NCI-H2196 treated with DMSO at 0.1 percent for 48 hours (cell line): ENCODE data around the gene MTARC2.

Experiments used
- DNase-seq: peaks from one replicate; lab custom pipeline; 2025; ENCODE audit not compliant: unreplicated experiment; lab: John Stamatoyannopoulos, UW

Gene MTARC2

GRCh38 chr1:220825819-220826551, 77.9 kb downstream of the MTARC2 start:
- DNase-seq = no peak

GRCh38 chr1:220826729-220827128, 78.6 kb downstream of the MTARC2 start:
- DNase-seq = no peak

GRCh38 chr1:220827445-220828178, 79.5 kb downstream of the MTARC2 start:
- DNase-seq = no peak

- no peak for DNase-seq
These were observed 80.0 kb downstream of the MTARC2 start for GRCh38 chr1:220828179-220828490.

- DNase-seq = no peak
These were observed 80.9 kb downstream of the MTARC2 start for GRCh38 chr1:220828950-220829586.

GRCh38 chr1:220833436-220833835, 85.3 kb downstream of the MTARC2 start:
- no peak for DNase-seq
